GDM1 (cell line): ENCODE results near the gene NEURL3.

Experiments used
- DNase-seq: peaks from one replicate; lab custom pipeline; 2025; lab: John Stamatoyannopoulos, UW

The NEURL3 gene

DNA sequence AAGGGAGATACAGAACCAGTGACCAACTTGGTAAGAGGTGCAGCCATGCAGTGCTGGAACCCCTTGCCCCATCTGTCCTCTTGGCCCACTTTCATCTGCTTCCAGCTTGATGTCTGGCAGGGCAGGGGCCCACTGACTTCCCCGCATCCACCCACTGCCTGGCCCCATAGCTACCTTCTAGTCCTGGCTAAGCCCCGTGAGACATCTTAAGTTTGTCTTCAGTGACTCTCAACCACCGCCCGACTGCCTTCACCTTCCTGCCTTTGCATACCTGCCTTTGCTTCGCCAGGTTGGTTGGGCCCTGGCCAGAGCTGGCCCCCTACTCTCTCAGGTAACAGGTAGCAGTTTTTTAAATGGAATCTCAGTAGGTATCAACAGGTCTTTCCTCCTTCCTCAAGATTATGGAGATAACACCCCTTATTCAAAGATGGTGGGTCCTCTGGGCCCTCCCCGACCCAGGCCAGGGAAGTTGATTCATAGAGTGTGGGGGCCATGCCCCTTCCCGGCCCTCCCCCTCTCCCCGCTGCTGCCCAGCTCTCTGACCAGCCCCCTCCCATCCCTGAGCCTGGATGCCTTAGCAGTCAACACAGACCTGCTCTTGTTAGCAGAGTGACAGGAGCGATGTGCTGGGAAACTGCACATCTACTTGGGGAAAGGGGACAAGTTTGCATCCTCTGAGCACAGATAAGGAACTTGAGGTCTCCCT lies 34.2 kb upstream of the NEURL3 start:
- DNase-seq: no peak

DNA sequence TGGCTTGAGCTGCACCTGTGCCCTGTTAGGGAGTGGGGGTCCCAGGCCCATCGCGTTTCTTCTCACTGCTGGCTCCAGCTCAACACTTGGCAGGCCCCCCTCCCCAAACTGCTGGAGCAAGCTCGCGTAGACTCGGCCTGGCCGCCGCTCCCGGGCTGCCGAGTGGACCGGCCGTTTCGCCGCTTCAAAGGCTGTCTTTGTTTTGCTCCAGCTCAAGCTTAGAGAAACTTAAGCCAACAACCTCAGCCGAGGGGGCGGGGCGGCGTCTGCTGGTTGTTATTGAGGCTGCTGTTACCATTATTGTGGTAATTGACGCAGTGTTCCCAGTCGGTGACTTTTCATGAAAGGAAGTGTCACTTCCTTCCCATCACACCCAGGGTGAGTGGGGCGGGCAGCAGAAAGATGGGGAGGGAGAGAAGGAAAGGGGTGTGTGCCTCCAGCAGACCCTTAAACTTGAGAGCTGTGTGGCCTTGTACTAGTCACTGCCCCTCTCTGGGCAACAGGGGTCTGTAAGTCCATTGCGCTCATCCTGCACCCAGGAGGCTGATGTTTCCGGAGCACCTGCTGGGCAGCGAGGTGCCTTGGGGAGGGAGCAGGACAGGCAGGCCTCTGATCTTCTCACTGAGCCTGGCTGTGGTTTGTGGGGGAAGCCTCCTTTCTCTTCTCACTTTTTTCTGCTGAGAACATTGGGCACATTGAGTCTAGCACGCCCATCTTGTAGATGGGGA lies 33.5 kb upstream of the NEURL3 start:
- no peak for DNase-seq

DNA sequence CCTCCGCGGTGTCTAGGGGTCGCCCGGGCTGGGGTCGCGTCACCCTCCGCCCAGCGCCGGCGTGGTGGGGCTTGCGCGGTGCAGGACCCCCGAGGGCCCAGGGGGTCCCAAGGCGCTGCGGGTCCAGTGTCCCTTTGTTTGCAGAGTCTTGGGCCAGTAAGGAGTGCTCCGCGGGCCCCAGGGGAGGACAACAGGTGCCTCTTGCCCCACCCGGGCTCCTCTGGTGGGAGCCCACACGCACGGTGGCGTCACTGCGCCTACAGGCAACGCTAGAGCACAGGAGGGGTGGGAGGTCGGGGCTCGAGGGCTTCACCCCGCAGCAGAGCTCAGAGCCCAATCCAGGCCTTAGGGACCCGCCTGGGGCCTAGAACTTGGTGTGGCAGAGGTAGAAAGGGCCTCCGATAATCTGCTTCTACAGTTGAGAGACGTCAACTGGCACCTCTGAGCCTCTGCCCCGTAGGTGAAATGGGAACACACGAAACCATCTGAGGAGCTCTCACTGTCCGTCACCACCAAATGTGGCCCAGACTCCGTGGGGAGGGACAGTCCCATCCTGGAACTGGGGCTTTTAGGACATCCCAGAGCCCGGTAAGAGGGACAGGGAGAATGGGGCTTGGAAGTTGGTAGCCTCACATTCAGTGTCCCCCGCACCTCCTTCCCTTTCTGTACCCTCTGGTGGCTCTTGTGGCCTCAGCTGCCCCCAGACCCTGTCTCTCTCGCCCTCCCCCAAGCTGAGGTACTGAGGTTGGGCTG lies 32.8 kb upstream of the NEURL3 start:
- DNase-seq: no peak

DNA sequence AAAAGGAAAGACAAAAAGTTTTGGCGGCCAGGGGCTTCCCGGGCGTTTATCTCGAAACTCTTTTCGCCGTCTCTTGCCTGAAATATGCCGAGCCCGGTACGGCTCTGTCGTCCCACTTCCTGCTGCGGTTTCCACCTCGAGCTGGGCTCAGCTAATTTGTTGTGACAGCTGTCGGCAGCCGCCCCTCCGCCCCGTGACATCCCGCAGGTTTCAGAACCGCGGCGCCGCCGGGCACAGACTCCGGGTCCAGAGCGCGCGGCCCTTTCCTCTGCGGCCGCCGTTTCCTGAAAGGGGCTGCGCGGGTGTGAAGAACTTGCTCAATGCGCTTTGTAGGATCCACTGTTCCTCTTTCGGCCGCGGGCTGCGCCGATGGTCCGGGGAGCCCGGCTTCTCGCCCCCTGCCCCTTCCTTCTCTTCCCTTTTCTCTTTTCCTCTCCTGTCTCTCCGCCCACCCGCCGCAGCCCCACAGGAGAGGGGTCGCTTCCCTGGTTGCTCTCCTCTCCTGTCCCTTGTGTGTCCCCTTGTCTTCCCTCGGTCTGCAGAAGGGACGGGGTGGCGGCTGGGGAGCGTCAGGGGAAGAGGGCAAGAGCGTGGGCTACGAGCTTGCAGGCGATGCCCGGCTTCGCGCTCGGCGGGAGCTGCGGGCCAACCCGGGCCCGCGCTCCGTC lies 32.0 kb upstream of the NEURL3 start:
- peak; percentile 93 for DNase-seq

DNA sequence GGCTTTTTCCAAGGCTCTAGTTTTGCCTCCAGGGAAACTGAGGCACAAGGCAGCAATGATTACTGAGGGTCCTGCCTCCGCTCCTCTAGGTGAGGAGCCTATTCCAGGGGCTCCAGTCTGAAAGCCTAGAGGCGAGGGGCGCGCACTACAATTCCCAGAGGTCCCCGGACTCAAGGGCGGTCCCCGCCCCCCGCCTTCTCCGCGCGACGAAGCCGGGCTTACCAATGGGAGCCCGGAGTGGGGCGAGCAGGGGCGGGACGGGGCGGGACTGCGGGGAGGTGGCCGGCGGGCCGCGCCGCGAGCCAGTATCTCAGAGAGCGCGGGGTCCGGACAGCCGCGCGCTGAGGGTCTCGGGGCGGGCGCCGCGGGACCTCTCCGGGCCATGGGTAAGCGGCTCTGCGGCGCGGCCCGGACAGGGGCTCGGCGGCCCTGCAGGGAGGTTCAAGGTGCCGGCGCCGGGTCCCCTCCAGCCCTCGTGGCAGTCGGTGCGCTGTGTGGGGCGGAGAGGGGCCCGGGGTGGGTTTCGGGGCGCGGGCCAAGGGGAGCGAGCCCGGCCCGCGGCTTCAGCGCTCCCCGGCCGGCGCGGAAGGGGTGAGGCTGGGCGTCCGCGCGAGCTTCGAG lies 31.4 kb upstream of the NEURL3 start, which contains the start of gene ARID5A:
ARID5A (plus strand) TSS at position 308 of the 621 bp plus-strand sequence; CDS start at position 383, 75 bp downstream.
- DNase-seq: peak; percentile 89

DNA sequence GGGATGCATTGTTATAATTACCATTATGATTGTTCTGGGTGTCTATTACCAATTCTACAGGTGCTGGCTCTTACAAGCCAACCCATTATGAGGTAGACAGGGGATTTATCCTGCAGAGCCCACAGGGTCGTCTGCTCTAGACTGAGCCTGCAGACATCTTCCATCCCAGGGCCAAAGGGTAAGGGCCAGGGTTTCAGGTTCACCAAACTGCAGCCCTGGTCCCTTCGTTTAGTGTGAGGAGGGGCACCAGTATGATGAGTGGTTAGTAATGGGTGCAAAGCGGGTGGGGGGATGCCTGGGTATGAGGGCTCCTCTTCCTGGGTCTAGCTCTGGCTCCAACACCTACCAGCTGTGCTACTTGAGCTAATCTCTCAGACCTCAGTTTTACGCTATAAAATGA lies 30.2 kb upstream of the NEURL3 start:
- DNase-seq: no peak

DNA sequence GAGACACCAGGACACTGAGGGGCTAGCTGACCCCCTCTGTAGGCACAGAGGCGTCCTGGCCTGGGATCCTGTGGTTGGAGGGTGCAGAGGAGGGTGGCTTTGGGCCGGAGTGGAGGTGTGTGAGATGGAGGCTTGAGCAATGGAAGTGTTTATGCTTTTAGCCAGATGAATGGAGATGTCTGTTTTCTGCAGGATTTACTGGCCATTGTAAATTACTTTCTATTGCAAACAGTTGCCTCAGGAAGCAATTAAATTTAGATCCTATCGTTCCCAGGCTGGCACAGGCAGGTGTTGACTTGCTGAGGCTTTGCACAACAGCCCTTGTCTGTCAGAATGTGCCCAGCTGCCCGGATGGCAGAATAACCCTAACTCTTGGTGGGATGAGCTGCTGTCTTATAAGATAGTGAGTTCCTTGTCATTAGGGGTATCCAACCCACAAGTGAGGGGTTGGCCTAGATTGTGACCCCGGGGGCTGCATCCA lies 29.6 kb upstream of the NEURL3 start:
- DNase-seq: no peak

DNA sequence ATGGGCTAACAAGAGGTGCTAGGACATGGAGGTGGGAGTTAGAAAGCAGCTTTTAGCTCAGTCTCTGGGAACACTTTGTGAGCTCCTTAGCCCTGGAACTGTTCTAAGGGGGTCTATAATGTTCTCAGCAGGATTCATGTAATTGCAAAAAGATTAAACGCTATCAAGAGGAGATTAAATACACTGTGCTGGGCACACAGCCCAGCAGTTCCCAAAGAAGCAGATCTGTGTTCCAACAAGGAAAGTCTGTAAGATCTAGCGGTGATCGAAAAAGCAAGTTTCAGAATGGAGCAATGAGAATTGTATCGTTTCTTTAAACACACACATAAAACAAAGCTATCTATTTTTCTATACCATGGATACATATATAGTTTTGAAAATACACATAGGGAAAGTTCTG lies 29.0 kb upstream of the NEURL3 start:
- no peak for DNase-seq

DNA sequence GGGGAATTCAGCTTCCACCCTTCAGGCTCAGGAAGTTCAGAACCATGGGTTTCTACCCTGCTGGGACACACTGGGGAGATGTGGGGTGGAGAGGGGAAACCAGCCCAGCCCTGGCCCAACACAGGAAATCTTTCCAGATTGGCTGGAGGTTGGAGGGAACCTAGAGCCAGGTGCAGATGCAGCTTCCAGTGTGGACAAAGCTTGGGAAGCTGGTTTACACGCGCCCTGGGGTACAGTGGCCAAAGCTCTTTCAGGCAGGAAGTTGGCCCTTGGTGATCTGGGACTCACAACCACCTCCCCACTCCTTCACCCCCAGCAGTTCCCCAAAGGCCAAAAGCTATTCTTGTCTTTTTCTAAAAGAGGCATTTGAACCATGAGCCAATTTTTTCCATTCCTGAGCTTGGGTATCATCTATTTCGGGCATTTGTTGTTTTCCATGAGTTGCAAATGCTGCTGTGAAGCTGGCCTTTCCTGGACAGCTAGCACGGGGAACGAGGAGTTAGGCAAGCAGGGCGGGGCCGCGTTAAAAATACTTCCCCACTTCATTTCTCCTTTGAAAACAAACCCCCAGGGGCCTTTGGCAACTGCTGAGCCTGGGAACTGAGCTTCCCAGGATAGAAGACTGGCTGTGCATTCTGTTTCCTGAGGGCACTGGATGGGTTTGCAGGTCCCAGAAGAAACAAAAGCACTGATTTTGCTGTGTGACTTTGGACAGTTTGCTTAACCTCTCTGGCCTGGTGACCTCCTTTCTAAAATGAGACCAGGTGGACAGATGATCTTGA lies 28.3 kb upstream of the NEURL3 start:
- no peak for DNase-seq

DNA sequence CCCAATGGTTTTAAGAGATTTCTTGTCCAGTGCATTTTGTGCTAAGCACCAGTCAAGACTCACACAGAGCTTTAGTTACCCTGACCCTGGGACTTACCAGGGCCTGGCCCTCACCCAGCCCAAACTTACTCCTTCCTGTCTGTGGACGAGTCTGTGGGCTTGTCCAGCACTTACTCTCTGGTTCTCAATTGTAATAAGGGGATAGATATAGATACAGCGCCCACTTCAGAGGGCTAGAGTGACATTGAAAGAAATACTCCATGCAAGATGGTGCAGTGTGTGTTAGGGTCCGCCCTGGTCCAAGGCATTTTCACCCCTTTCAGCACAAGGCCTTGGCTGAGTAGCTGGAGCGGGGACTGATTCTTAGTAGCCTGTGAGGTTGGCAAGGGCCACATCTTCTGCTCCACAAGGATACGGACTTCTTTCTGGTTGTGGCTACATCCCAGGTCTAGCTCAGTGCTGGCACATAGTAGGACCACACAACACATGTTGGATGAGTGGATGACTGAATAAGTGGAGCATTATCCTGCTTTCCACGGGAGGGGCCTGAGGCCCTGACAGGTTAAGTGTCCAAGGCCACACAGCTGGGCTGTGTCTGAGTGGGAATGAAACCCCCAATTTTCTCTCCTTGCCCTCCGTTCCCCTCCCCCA lies 27.6 kb upstream of the NEURL3 start:
- DNase-seq: no peak

DNA sequence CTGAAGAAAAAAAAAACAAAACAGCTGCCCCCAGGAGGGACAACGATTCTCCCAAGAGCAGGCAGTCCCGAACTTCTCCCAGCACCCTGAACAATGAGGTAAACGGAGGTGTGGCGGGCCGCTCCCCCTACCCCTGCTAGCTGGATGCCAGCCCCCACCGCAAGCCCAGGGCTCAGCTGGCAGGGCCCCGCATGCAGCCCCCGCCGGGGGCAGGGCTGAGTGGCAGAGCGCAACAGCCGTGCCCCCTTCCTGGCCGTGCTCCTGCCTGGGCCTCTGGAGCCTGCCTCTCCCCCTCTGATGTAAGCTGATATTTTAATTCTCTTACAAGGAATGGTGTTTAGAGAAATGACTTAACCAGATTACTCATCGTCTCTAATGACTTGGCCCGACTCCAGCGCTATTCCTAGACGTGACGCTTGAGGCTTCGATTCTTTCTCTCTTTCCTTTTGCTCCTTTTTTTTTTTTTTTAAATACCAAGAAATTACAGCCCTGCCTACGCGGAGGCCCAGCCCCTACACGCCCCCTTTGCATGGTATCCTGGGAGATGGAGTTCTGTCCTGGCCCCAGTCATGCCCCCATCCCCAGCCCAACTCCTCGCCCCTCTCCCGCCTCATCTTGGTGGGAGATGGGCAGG lies 26.8 kb upstream of the NEURL3 start:
- peak; percentile 54 for DNase-seq

DNA sequence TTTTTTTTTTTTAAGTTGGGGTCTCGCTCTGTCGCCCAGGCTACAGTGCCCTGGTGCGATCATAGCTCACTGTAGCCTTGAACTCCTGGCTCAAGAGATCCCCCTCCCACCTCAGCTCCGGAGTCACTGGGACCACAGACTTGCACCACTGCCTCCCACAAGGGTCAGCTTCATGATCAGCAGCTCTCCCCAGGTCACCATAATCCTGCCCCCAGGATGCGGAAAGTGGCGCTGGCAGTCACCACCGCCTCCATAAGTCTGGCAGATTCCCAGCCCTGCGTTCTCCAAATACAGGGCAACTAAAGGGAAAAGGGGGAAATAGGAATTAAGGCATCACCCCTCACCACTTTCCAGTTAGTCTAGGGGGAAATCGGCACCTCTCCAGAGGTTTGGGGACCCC lies 26.2 kb upstream of the NEURL3 start:
- DNase-seq: no peak

DNA sequence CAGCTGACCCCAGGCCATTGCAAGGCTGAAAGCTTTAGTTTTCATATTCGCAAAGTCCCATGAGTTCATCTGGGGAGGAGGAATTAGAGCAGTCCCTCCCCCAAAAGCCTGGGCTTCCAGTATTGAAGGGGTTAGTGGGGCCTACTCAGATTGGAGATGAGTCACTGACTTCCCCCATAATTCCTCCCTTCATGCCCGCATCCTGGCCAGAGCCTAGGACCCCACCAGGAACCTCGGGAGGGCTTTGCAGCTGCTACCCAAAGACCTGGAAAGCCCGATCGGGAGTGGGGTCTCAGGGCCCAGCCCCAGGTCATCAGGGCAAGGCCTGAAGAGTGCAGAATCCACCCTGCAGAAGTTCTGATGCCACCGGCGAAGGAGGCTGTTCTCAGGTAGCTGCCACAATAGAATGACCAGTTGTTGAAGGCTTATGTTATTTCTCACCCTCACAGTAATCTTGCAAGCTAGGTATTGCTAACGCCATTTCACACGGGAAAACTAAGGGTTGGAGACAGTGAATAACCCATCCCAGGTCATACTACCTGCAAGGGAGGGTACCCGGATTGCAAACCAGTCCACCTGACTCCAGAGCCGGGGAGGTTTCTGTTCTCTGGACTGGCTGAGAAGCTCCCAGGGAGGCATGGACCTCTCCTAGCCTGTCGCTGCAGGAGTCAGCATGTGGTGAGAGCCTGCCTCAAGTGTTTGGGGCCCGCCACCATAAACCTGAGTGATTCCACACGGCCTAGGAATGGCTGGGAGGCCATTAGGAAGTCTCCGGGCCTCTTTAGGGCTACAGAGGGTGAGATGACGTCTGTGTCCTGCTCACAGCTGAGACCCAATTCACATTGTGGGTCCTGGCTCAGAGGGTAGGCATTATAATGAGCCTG lies 25.6 kb upstream of the NEURL3 start:
- DNase-seq: no peak

DNA sequence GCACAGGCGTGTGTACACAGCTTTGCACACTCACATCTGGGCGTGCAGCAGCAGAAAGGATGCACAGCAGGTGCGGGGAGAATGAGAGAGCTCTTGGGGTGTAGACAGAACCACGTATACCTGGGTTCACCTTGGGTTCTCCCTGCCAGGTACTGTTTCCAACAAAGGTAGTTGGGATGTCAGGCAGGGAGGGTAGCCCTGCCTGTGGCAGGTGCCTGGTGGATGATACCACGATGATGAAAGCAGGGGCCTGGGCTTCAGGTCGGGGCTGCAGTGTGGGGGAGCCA lies 24.9 kb upstream of the NEURL3 start:
- DNase-seq: no peak

DNA sequence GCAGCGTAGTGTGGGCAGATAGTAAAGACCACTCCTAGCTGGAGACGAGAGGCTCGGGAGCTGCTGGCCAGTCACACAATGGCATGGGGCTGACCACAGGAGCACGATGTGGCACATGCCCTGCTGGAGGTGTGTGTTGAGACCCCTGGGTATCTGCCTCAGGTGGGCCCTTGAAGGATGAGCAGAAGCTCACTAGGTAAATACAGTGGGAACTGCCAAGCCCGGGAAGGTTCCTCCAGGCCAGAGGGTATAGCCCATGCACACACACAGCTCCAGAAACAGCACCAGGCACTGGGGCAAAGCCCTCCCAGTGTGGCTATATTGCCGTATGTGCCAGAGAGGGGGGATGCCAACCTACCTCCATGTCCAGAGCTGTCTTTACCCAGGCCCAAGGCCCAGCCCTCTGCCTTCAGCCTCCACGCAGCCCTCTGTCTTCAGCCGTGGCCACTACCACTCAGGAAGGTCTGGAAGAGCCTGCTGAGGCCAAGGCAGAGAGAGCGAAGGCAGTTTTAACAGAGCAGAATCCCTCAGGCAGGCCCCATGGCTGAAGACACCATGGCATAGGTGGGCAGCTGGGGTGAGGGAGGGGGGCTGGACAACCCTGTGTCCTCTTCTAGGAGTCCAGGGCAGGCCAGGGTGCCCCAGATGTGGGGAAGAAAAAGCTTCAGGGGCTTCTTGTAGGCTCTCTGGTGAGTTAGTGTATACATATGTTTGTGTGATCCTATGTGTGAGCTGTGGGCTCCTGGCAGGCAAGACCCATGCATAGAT lies 24.4 kb upstream of the NEURL3 start:
- no peak for DNase-seq

DNA sequence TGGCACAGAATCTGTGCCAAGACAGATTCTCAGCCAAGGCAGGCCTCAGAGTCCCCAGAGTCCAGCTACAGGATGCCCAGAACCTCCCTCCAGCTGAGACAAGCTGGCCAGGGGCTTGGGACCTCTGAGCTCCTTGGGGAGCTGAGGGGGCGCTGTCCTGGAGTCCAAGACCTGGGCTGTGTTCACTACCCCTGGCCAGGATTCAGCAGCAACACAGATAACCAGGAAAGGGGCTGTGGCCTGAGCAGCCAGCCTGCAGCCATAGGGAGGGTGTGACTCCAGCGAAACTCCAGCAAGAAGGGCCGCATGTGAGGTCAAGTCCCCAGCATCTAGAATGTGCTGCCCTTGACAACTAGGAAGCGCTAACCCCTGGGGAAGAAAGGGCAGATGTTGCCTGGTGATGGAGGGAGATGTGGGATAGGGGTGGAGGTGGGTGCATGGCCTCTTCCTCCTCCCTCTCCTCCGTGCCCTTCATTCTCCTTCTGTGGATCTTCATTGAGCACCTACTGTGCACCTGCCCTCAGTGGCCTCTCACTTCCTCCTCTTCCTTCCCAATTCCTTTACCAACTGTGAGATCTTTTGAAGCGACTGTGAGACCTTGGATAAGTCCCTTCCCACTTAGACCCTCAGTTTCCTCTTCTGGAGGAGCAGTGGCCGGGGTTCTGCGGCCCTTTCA lies 23.7 kb upstream of the NEURL3 start:
- DNase-seq: no peak

DNA sequence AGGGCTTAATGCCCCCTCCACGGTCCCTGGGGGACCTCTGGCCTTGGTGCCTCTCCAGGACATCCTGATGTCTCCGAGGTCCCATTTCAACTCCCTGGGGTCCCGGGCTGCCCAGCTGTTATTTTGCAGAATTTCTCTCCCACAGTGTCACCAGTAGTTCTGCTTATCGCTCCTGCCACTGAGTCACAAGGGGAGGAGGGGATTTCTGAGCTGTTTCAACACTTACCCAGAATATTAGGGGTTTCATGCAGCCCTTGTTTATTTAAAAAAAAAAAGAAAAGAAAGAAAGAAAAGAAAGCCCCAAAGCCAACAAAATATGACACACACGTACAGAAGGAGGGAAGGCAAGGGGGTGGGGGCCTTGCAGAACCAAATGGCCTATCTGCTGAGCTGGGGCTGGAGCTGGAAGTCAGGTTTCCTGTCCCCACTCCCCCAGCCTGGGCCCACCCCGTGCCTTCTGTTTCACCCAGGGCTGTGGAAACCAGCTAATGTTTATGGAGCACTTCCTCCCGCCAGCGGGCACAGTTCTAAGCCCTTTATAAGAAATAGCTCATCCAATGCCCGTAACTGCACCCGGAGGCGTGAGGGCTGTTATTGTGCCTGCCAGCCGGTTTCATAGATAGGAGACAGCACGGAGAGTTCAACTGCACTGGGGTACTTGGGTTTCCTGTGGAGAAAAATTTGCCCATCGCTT lies 23.0 kb upstream of the NEURL3 start:
- peak; percentile 75 for DNase-seq
